WTC11 (cell line): ENCODE results near the gene HAPLN1. TPM values are rescaled to one million over a fixed set of nuclear protein-coding genes. Genes with fewer than 3 reads are reported as not detected.

Experiments used
- ATAC-seq: fragments of 200-7000 bp; cut with Tn5 transposase; 2 replicates; pipeline ENCODE4 v1.10.0; 2021; ENCODE audit warnings: mild to moderate bottlenecking, moderate library complexity
- CTCF ChIA-PET: fragments of 300-600 bp; sonication (Branson Sonifier 250); formaldehyde crosslinking; loops from one replicate; lab custom pipeline; 2021; ENCODE audit warnings: antibody characterized with exemption; lab: Charles Lee
- POLR2A ChIA-PET: fragments of 350-600 bp; sonication (Branson Sonifier 250); formaldehyde crosslinking; loops from one replicate; lab custom pipeline; 2021; ENCODE audit warnings: antibody characterized with exemption; lab: Charles Lee
- DNase-seq: peaks from one replicate; pipeline ENCODE4 v3.0.0; 2021; ENCODE audit warnings: low spot score
- H3K27ac Mint-ChIP-seq: 2 replicates; pipeline ENCODE4 v1.8.0; 2021; ENCODE audit warnings: mixed read lengths
- H3K27me3 Mint-ChIP-seq: 2 replicates; pipeline ENCODE4 v1.8.0; 2021; ENCODE audit warnings: low read depth, mild to moderate bottlenecking, moderate library complexity, mixed read lengths
- H3K36me3 Mint-ChIP-seq: 2 replicates; pipeline ENCODE4 v1.8.0; 2021; ENCODE audit warnings: mixed read lengths
- H3K4me1 Mint-ChIP-seq: 2 replicates; pipeline ENCODE4 v1.8.0; 2022; ENCODE audit warnings: mixed read lengths
- H3K4me3 Mint-ChIP-seq: 2 replicates; pipeline ENCODE4 v1.8.0; 2021; ENCODE audit warnings: mild to moderate bottlenecking, moderate library complexity, mixed read lengths
- H3K9me3 Mint-ChIP-seq: 2 replicates; pipeline ENCODE4 v1.8.0; 2021; ENCODE audit warnings: mixed read lengths
- CBFB ChIP-seq: sonication (generic); formaldehyde crosslinking; IDR thresholded peaks from 2 replicates; pipeline ENCODE4 v1.8.1; 2022; ENCODE audit warnings: mild to moderate bottlenecking, low read depth, missing genetic modification reagents
- E2F5 ChIP-seq: sonication (generic); formaldehyde crosslinking; IDR thresholded peaks from 2 replicates; pipeline ENCODE4 v1.8.1; 2022; ENCODE audit warnings: mild to moderate bottlenecking, moderate library complexity, missing genetic modification reagents
- GABPB1 ChIP-seq: sonication (generic); formaldehyde crosslinking; IDR thresholded peaks from 2 replicates; pipeline ENCODE4 v1.8.1; 2023; ENCODE audit warnings: mild to moderate bottlenecking, missing genetic modification reagents
- GRHL2 ChIP-seq: fragments of 250-450 bp; sonication (Bioruptor Pico); IDR thresholded peaks from 2 replicates; pipeline ENCODE4 v1.8.0; 2022; ENCODE audit warnings: mild to moderate bottlenecking, moderate library complexity; ENCODE audit not compliant: insufficient replicate concordance, severe bottlenecking
- IRF2 ChIP-seq: sonication (generic); formaldehyde crosslinking; IDR thresholded peaks from 2 replicates; pipeline ENCODE4 v1.8.0; 2022; ENCODE audit warnings: low read depth, missing genetic modification reagents, borderline replicate concordance
- KAT7 ChIP-seq: sonication (generic); formaldehyde crosslinking; IDR thresholded peaks from 2 replicates; pipeline ENCODE4 v1.8.1; 2023; ENCODE audit warnings: missing genetic modification reagents, mild to moderate bottlenecking, borderline replicate concordance
- MLX ChIP-seq: sonication (generic); formaldehyde crosslinking; IDR thresholded peaks from 2 replicates; pipeline ENCODE4 v1.8.1; 2023; ENCODE audit warnings: mild to moderate bottlenecking, missing genetic modification reagents, moderate library complexity
- NR1H2 ChIP-seq: sonication (generic); formaldehyde crosslinking; IDR thresholded peaks from 2 replicates; pipeline ENCODE4 v1.9.0; 2021; ENCODE audit warnings: mild to moderate bottlenecking, moderate library complexity, missing genetic modification reagents
- PRRX2 ChIP-seq: fragments of 250-450 bp; sonication (Bioruptor Pico); IDR thresholded peaks from 2 replicates; pipeline ENCODE4 v1.8.0; 2021; ENCODE audit warnings: mild to moderate bottlenecking
- RORB ChIP-seq: fragments of 250-450 bp; sonication (Bioruptor Pico); IDR thresholded peaks from 2 replicates; pipeline ENCODE4 v1.9.0; 2021; ENCODE audit warnings: mild to moderate bottlenecking
- SMAD3 ChIP-seq: sonication (generic); formaldehyde crosslinking; IDR thresholded peaks from 2 replicates; pipeline ENCODE4 v1.8.0; 2022; ENCODE audit warnings: missing genetic modification reagents, mild to moderate bottlenecking, borderline replicate concordance
- USF1 ChIP-seq: sonication (generic); formaldehyde crosslinking; IDR thresholded peaks from 2 replicates; pipeline ENCODE4 v1.8.0; 2022; ENCODE audit warnings: mild to moderate bottlenecking, missing genetic modification reagents
- ZNF263 ChIP-seq: sonication (generic); formaldehyde crosslinking; IDR thresholded peaks from 2 replicates; pipeline ENCODE4 v1.8.1; 2022; ENCODE audit warnings: low read depth, mild to moderate bottlenecking, moderate library complexity, missing genetic modification reagents
- ZNF396 ChIP-seq: fragments of 250-450 bp; sonication (Bioruptor Pico); IDR thresholded peaks from 2 replicates; pipeline ENCODE4 v1.8.0; 2021; ENCODE audit warnings: mild to moderate bottlenecking, moderate library complexity, borderline replicate concordance
- ZNF423 ChIP-seq: fragments of 250-450 bp; sonication (Bioruptor Pico); IDR thresholded peaks from 2 replicates; pipeline ENCODE4 v2.1.2; 2022; ENCODE audit warnings: mild to moderate bottlenecking, moderate library complexity
- total RNA-seq: library from RNA; stranded (reverse); gene quantifications from 3 replicates; pipeline ENCODE4 v1.2.3, GENCODE V29; 2021
- TF ChIP-seq, protein P1 (sequence below): fragments of 250-450 bp; sonication (Bioruptor Pico); conservative IDR thresholded peaks from 2 replicates; pipeline ENCODE4 v1.9.0; 2021; ENCODE audit warnings: mild to moderate bottlenecking
- TF ChIP-seq, protein P2 (sequence below): sonication (generic); formaldehyde crosslinking; IDR thresholded peaks from 2 replicates; pipeline ENCODE4 v1.8.0; 2022; ENCODE audit warnings: missing genetic modification reagents
- TF ChIP-seq, protein P3 (sequence below): sonication (generic); formaldehyde crosslinking; IDR thresholded peaks from 2 replicates; pipeline ENCODE4 v1.8.1; 2022; ENCODE audit warnings: missing genetic modification reagents, borderline replicate concordance

The HAPLN1 gene
- total RNA-seq, 1 experiment from 2014 or later = 9.4 TPM

DNA sequence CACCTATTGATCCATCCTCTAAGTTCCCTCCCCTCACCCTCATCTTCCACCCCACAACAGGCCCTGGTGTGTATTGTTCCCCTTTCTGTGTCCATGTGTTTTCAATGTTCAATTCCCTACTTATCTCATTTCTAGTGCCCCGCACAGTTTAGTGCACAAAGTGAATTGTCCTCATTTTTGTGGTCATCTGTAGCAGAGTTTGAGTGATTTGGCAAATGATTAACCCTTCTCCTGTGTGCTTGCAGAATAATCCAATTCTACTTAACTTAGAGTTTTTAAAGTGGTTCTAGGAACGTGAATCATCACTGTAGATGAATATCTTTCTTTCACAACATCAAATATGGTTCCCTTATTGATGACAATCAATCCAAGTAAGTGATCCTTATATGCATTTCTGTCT is 6.3 kb upstream of the HAPLN1 start:
- ATAC-seq = no peak
- Mint-ChIP-seq H3K4me1 (peaks cover 22% of the 10 kb centered on the region), H3K9me3 (peaks cover 12% of the 10 kb centered on the region), H3K36me3 (no peaks in the 10 kb centered on the region; the same call in 1 of the 2 replicates), H3K27ac (no peak overlapping the region), H3K27me3 (no peaks in the 10 kb centered on the region), H3K4me3 (no peak overlapping the region)
- no peak for DNase-seq
- ChIA-PET CTCF (no interaction called here), POLR2A (no interaction called here)
- TF ChIP-seq, protein P1, sequence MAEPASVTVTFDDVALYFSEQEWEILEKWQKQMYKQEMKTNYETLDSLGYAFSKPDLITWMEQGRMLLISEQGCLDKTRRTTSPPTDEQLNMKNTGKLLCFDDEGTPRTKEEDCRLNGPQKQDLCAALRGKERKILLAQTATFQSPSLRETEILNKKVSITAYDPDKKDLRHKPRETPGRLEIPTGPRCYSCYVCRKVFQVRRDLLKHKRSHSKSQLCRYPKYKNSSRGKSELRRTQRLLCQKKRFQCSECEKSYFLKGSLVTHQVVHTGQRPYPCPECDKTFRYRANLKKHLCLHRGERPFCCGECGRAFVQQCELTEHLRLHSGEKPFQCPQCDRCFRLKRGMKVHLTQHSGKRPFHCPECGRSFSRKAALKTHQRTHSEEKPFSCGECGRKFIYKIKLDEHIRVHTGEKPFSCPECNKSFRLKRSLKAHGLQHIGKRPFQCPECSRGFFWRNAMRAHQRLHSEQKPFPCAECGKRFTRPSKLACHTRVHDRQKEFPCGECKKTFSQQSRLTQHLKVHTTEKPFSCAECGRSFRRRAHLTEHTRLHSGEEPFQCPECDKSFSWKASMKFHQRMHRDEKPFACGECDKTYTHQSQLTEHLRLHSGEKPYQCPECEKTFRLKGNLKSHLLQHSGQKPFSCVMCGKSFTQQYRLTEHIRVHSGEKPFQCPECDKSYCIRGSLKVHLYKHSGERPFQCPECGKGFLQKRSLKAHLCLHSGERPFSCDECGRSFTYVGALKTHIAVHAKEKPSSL (CRISPR knock-in tag) = no peak
- TF ChIP-seq ZNF423 (no peak), MLX (no peak), NR1H2 (CRISPR knock-in tag) (no peak), USF1 (CRISPR knock-in tag) (no peak), SMAD3 (CRISPR knock-in tag) (no peak), GRHL2 (CRISPR knock-in tag) (no peak), ZNF396 (CRISPR knock-in tag) (no peak), IRF2 (no peak), CBFB (CRISPR knock-in tag) (no peak), GABPB1 (CRISPR knock-in tag) (no peak)
- TF ChIP-seq, protein P2, sequence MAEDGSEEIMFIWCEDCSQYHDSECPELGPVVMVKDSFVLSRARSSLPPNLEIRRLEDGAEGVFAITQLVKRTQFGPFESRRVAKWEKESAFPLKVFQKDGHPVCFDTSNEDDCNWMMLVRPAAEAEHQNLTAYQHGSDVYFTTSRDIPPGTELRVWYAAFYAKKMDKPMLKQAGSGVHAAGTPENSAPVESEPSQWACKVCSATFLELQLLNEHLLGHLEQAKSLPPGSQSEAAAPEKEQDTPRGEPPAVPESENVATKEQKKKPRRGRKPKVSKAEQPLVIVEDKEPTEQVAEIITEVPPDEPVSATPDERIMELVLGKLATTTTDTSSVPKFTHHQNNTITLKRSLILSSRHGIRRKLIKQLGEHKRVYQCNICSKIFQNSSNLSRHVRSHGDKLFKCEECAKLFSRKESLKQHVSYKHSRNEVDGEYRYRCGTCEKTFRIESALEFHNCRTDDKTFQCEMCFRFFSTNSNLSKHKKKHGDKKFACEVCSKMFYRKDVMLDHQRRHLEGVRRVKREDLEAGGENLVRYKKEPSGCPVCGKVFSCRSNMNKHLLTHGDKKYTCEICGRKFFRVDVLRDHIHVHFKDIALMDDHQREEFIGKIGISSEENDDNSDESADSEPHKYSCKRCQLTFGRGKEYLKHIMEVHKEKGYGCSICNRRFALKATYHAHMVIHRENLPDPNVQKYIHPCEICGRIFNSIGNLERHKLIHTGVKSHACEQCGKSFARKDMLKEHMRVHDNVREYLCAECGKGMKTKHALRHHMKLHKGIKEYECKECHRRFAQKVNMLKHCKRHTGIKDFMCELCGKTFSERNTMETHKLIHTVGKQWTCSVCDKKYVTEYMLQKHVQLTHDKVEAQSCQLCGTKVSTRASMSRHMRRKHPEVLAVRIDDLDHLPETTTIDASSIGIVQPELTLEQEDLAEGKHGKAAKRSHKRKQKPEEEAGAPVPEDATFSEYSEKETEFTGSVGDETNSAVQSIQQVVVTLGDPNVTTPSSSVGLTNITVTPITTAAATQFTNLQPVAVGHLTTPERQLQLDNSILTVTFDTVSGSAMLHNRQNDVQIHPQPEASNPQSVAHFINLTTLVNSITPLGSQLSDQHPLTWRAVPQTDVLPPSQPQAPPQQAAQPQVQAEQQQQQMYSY (CRISPR knock-in tag) = no peak
- TF ChIP-seq, protein P3, sequence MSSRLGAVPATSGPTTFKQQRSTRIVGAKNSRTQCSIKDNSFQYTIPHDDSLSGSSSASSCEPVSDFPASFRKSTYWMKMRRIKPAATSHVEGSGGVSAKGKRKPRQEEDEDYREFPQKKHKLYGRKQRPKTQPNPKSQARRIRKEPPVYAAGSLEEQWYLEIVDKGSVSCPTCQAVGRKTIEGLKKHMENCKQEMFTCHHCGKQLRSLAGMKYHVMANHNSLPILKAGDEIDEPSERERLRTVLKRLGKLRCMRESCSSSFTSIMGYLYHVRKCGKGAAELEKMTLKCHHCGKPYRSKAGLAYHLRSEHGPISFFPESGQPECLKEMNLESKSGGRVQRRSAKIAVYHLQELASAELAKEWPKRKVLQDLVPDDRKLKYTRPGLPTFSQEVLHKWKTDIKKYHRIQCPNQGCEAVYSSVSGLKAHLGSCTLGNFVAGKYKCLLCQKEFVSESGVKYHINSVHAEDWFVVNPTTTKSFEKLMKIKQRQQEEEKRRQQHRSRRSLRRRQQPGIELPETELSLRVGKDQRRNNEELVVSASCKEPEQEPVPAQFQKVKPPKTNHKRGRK = no peak

DNA sequence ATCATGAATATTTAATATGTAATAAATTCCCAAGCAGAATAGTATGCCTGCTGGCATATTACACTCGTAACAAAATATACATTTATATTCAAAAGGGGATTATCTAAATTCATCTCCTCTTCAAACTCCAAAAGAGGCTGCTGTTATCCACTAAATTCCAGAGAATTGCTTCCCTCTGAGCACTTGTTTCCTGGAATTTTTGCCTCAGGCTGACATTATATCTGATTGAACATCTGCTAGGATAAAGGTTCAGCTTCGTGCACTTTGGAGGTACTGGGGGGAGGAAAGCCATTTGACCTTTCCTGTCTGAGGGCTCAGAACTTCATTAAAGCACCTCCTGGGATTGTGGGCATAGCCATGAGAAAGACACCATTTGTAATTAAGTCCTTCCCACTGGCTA is 4.3 kb upstream of the HAPLN1 start:
- CTCF ChIA-PET = no interaction called here
- H3K36me3 Mint-ChIP-seq = no peaks in the 10 kb centered on the region; the same call in 1 of the 2 replicates
- DNase-seq (no peak), ATAC-seq (no peak)
- H3K4me1 Mint-ChIP-seq = peaks cover 36% of the 10 kb centered on the region
- no peaks in the 10 kb centered on the region for H3K27me3 Mint-ChIP-seq
- POLR2A ChIA-PET = no interaction called here
- TF ChIP-seq PRRX2 (CRISPR knock-in tag) = no peak
- no peak overlapping the region for H3K27ac Mint-ChIP-seq
- H3K4me3 Mint-ChIP-seq = no peak overlapping the region
- H3K9me3 Mint-ChIP-seq = peaks cover 12% of the 10 kb centered on the region

DNA sequence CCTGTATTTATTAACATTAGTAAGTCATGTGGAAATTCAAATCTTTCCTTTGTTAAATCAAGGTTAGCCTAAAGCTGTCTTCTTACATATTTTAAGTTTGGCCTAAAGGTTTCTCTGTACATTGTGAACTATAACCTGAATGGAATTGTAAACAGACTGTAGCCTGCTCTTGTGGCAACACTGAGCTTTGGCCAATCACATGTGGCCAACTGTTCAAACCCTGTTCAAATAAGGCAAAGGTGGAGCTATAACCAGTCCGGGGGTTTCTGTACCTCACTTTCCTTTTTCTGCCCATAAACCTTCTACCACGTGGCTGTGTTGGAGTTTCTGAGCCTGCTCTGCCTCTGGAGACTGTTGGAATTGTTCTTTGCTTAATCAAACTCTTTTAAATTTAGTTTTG is 3.3 kb upstream of the HAPLN1 start:
- H3K4me3 Mint-ChIP-seq = no peak overlapping the region
- ChIA-PET POLR2A (no interaction called here), CTCF (no interaction called here)
- TF ChIP-seq, protein P1 (CRISPR knock-in tag) = no peak
- no peak for TF ChIP-seq KAT7 (CRISPR knock-in tag)
- TF ChIP-seq ZNF263 (CRISPR knock-in tag) = no peak
- TF ChIP-seq RORB (CRISPR knock-in tag) = no peak
- TF ChIP-seq E2F5 = no peak
- ATAC-seq (no peak), DNase-seq (no peak)
- H3K4me1 Mint-ChIP-seq = peaks cover 41% of the 10 kb centered on the region
- H3K9me3 Mint-ChIP-seq = peaks cover 12% of the 10 kb centered on the region
- no peak overlapping the region for H3K27ac Mint-ChIP-seq
- H3K27me3 Mint-ChIP-seq = no peaks in the 10 kb centered on the region
- H3K36me3 Mint-ChIP-seq = no peaks in the 10 kb centered on the region; the same call in 1 of the 2 replicates
